Keratinocyte (primary cell): Measurements from ENCODE around the gene STK24. TPM values are rescaled to one million over a fixed set of nuclear protein-coding genes. Genes with fewer than 3 reads are reported as not detected.

Experiments
- DNase-seq: peaks from one replicate; pipeline ENCODE4 v3.0.0-alpha.2; 2011; ENCODE audit warnings: low read depth, missing footprints, low spot score
- FAIRE-seq: peaks from 2 replicates; lab custom pipeline; 2011; peaks lifted over from hg19 to GRCh38; lab: Jason Lieb, UNC
- H2AFZ ChIP-seq: 2 replicates; pipeline ENCODE4 v1.6.0; 2012; ENCODE audit warnings: low read length, control low read depth, inconsistent platforms; ENCODE audit not compliant: control insufficient read depth
- H3K27ac ChIP-seq: 2 replicates; pipeline ENCODE4 v1.5.1; 2011; ENCODE audit warnings: low read length; ENCODE audit not compliant: control insufficient read depth, insufficient read depth
- H3K27me3 ChIP-seq: 3 replicates; pipeline ENCODE4 v1.6.0; 2011; ENCODE audit warnings: low read length; ENCODE audit not compliant: control insufficient read depth, insufficient read depth; ENCODE audit errors: extremely low read depth
- H3K36me3 ChIP-seq, 2 experiments: 2 replicates in 1 of 2; 3 replicates in 1 of 2; pipeline ENCODE4 v1.5.1; 2011; ENCODE audit warnings: low read length in 2 of 2, mild to moderate bottlenecking in 1 of 2; ENCODE audit not compliant: control insufficient read depth in 2 of 2, insufficient read depth in 2 of 2; ENCODE audit errors: extremely low read depth in 1 of 2
- H3K4me1 ChIP-seq: 3 replicates; pipeline ENCODE4 v1.5.1; 2011; ENCODE audit warnings: low read length; ENCODE audit not compliant: control insufficient read depth, insufficient read depth; ENCODE audit errors: extremely low read depth
- H3K4me2 ChIP-seq: 3 replicates; pipeline ENCODE4 v1.6.0; 2011; ENCODE audit warnings: low read depth, low read length; ENCODE audit not compliant: control insufficient read depth, insufficient read depth; ENCODE audit errors: extremely low read depth
- H3K4me3 ChIP-seq, 3 experiments: fragments of 200-600 bp in 1 of 3; sonication (generic) in 1 of 3; 2 replicates in 2 of 3; 3 replicates in 1 of 3; pipeline ENCODE4 v1.5.1; 2011 to 2016; ENCODE audit warnings: low read length in 3 of 3, mild to moderate bottlenecking in 3 of 3, control low read depth in 2 of 3, inconsistent platforms in 1 of 3, low read depth in 1 of 3, mixed read lengths in 1 of 3, mixed run types in 1 of 3, moderate library complexity in 1 of 3; ENCODE audit not compliant: control insufficient read depth in 2 of 3, insufficient read depth in 2 of 3; ENCODE audit errors: extremely low read depth in 1 of 3
- H3K79me2 ChIP-seq: 2 replicates; pipeline ENCODE4 v1.6.0; 2012; ENCODE audit warnings: low read length; ENCODE audit not compliant: control insufficient read depth, insufficient read depth
- H3K9ac ChIP-seq: 3 replicates; pipeline ENCODE4 v1.6.0; 2011; ENCODE audit warnings: low read length; ENCODE audit not compliant: control insufficient read depth, insufficient read depth; ENCODE audit errors: extremely low read depth
- H3K9me1 ChIP-seq: 3 replicates; pipeline ENCODE4 v1.6.0; 2011; ENCODE audit warnings: low read length; ENCODE audit not compliant: control insufficient read depth, insufficient read depth; ENCODE audit errors: extremely low read depth
- H3K9me3 ChIP-seq: 2 replicates; pipeline ENCODE4 v1.5.1; 2012; ENCODE audit warnings: low read depth, low read length; ENCODE audit not compliant: control insufficient read depth
- H4K20me1 ChIP-seq: 3 replicates; pipeline ENCODE4 v1.6.0; 2011; ENCODE audit warnings: low read length; ENCODE audit not compliant: control insufficient read depth, insufficient read depth; ENCODE audit errors: extremely low read depth
- EZH2 ChIP-seq: IDR thresholded peaks from one replicate; pipeline ENCODE4 v1.6.1; 2012; ENCODE audit warnings: inconsistent platforms, mild to moderate bottlenecking, low read length, moderate library complexity
- dilution Hi-C: fragments of 300-500 bp; cut with MboI; formaldehyde crosslinking; loops from one replicate; pipeline ENCODE4 v1.7.0; 2020; ENCODE audit warnings: low sequenced_read_pairs; ENCODE audit not compliant: extremely low pct_ligation_motif_present
- polyA plus RNA-seq, 5 experiments: library from polyadenylated mRNA; depleted of rRNA in 3 of 5; stranded (reverse) in 3 of 5; stranded (forward) in 1 of 5; unstranded in 1 of 5; fragments of >200 nt; gene quantifications; 1 replicate in 1 of 5; 2 replicates in 3 of 5; 3 replicates in 1 of 5; pipeline versions ENCODE4 v1.2.1 to v1.2.3, GENCODE V29; 2011 to 2012; ENCODE audit warnings: missing spikeins in 2 of 5, low read depth in 1 of 5, low replicate concordance in 1 of 5
- TF ChIP-seq, protein P1 (sequence below), 3 experiments: IDR thresholded peaks in 1 of 3; conservative IDR thresholded peaks in 1 of 3; optimal IDR thresholded peaks in 1 of 3; 2 replicates in 2 of 3; 3 replicates in 1 of 3; pipeline versions ENCODE3 to v1.5.1; 2011; ENCODE audit warnings: low read length in 3 of 3, mild to moderate bottlenecking in 3 of 3, moderate library complexity in 2 of 3, control low read depth in 1 of 3, inconsistent platforms in 1 of 3; ENCODE audit not compliant: insufficient read depth in 2 of 3; ENCODE audit errors: extremely low read depth in 1 of 3

STK24 gene
- polyA plus RNA-seq, 1 donor (not counting 4 experiments of a cell fraction or from before 2014, with no cell fraction given), result 81.6 TPM

DNA sequence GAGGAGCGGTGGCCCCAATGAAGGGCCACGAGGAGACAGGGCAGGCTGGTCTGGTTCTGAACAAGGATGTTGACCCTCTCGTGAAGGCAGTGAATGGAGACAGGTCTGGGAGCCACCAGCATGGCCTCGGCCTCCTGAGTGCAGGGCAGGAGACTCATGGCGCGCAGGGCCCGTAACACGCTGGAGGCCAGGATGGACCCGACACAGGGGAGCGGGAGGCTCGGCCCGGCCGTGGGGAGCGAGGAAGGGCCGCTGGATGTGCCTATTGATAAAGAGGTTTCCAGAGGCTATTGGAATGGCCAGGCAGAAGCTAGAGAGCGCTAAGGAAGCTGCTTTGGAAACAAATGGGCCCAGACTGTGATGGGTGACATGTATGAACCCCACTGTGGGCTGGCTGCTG, 132.5 kb downstream of the STK24 start:
- TF ChIP-seq, protein P1, sequence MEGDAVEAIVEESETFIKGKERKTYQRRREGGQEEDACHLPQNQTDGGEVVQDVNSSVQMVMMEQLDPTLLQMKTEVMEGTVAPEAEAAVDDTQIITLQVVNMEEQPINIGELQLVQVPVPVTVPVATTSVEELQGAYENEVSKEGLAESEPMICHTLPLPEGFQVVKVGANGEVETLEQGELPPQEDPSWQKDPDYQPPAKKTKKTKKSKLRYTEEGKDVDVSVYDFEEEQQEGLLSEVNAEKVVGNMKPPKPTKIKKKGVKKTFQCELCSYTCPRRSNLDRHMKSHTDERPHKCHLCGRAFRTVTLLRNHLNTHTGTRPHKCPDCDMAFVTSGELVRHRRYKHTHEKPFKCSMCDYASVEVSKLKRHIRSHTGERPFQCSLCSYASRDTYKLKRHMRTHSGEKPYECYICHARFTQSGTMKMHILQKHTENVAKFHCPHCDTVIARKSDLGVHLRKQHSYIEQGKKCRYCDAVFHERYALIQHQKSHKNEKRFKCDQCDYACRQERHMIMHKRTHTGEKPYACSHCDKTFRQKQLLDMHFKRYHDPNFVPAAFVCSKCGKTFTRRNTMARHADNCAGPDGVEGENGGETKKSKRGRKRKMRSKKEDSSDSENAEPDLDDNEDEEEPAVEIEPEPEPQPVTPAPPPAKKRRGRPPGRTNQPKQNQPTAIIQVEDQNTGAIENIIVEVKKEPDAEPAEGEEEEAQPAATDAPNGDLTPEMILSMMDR (optimal IDR thresholded peaks at IDR 0.05 in 1 of 3, IDR thresholded peaks at IDR 0.05 in 1 of 3, conservative IDR thresholded peaks at IDR 0.05 in 1 of 3; ENCODE audit: extremely low read depth in 1 of 3, insufficient read depth in 2 of 3, low read length in 3 of 3), result no peak
- TF ChIP-seq EZH2, result no peak
- H3K4me2 ChIP-seq, result no peak overlapping the region
- peaks cover 15% of the 10 kb centered on the region for H3K4me1 ChIP-seq
- DNase-seq (no peak), FAIRE-seq (no peak)
- peaks cover 7 to 20% of the 10 kb centered on the region in 2 experiments for H3K36me3 ChIP-seq
- no peaks in the 10 kb centered on the region for H3K9me1 ChIP-seq
- dilution Hi-C loops, result no loop called here
- no peaks in the 10 kb centered on the region for H3K9me3 ChIP-seq
- no peaks in the 10 kb centered on the region for H3K27me3 ChIP-seq
- no peaks in the 10 kb centered on the region for H3K79me2 ChIP-seq
- no peak overlapping the region for H3K9ac ChIP-seq
- no peak overlapping the region for H3K27ac ChIP-seq
- H2AFZ ChIP-seq, result no peak overlapping the region
- no peak overlapping the region for H3K4me3 ChIP-seq
- no peaks in the 10 kb centered on the region for H4K20me1 ChIP-seq

DNA sequence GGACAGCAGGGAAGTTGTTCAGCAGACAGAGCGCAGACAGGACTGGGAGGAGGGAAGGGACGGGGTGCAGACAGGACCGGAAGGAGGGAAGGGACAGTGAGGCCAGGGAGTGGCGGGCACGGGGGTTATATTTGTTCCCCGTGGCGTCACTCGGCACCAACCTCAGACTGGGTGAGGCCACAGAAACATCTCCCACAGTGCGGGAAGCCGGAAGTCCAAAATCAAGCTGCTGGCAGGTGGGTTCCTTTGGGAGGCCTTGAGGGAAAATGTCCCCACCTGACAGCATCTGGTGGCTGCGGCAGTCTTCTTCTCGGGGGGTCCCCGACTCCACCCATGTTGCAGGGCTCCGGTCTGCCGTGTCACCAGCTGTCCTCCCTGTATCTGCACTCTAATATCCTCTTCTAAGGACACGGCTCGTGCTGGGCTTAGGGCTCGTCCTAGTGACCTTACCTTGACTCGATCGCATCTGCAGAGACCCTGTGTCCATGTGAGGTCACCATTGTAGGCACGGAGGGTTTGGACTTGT, 133.0 kb downstream of the STK24 start:
- no peak for DNase-seq
- TF ChIP-seq EZH2, result no peak
- TF ChIP-seq, protein P1 (optimal IDR thresholded peaks at IDR 0.05 in 1 of 3, IDR thresholded peaks at IDR 0.05 in 1 of 3, conservative IDR thresholded peaks at IDR 0.05 in 1 of 3; ENCODE audit: extremely low read depth in 1 of 3, insufficient read depth in 2 of 3, low read length in 3 of 3), result no peak
- dilution Hi-C loops, result no loop called here
- Histone ChIP-seq H3K4me1 (peaks cover 15% of the 10 kb centered on the region), H3K79me2 (no peaks in the 10 kb centered on the region), H3K4me3 (no peak overlapping the region), H3K4me2 (peak overlapping the region; percentile 11), H3K9me1 (no peaks in the 10 kb centered on the region), H3K36me3 (peaks cover 4 to 20% of the 10 kb centered on the region in 2 experiments), H3K27ac (peak overlapping the region; percentile 81), H3K9me3 (no peaks in the 10 kb centered on the region), H3K9ac (peak overlapping the region; percentile 61), H4K20me1 (no peaks in the 10 kb centered on the region), H2AFZ (no peak overlapping the region), H3K27me3 (no peaks in the 10 kb centered on the region)
- FAIRE-seq, result no peak
